SK-N-MC (cell line): Measurements from ENCODE around the gene BSN.

ENCODE experiments used
- EZH2 ChIP-seq: fragments of 200-600 bp; sonication (generic); IDR thresholded peaks from one replicate; pipeline ENCODE4 v1.6.1; 2017; ENCODE audit warnings: antibody characterized with exemption
- FOXP2 ChIP-seq: optimal IDR thresholded peaks from 2 replicates; pipeline ENCODE3; 2011; ENCODE audit warnings: mild to moderate bottlenecking, moderate library complexity; ENCODE audit not compliant: insufficient read depth; ENCODE audit errors: extremely low read length, control extremely low read depth
- POLR2AphosphoS5 ChIP-seq: IDR thresholded peaks from 2 replicates; pipeline ENCODE4 v1.6.1; 2012; ENCODE audit warnings: mild to moderate bottlenecking, low read depth, low read length, borderline replicate concordance

- TF ChIP-seq POLR2AphosphoS5 = no peak
- no peak for TF ChIP-seq EZH2
- no peak for TF ChIP-seq FOXP2
These were observed 88.5 kb downstream of the BSN start for GRCh38 chr3:49642708-49643145.
